Erythroblast (primary cell): ENCODE measurements around the gene ESRRB.

ENCODE experiments used
- GATA1 ChIP-seq: IDR thresholded peaks from 2 replicates; pipeline ENCODE4 v1.6.1; 2011; ENCODE audit warnings: low read depth, mild to moderate bottlenecking, control low read depth, low read length, moderate library complexity
- POLR2A ChIP-seq: IDR thresholded peaks from 2 replicates; pipeline ENCODE4 v1.6.1; 2011; ENCODE audit warnings: mild to moderate bottlenecking, low read length

- no peak for TF ChIP-seq POLR2A
- no peak for TF ChIP-seq GATA1
Measured at GRCh38 chr14:76500480-76500879, 124.5 kb downstream of the ESRRB start.
